WTC11 (cell line): ENCODE measurements around the gene ANO2. TPM values are rescaled to one million over a fixed set of nuclear protein-coding genes. Genes with fewer than 3 reads are reported as not detected.

Experiments
- ATAC-seq: fragments of 200-7000 bp; cut with Tn5 transposase; 2 replicates; pipeline ENCODE4 v1.10.0; 2021; ENCODE audit warnings: mild to moderate bottlenecking, moderate library complexity
- CTCF ChIA-PET: fragments of 300-600 bp; sonication (Branson Sonifier 250); formaldehyde crosslinking; loops from one replicate; lab custom pipeline; 2021; ENCODE audit warnings: antibody characterized with exemption; lab: Charles Lee
- POLR2A ChIA-PET: fragments of 350-600 bp; sonication (Branson Sonifier 250); formaldehyde crosslinking; loops from one replicate; lab custom pipeline; 2021; ENCODE audit warnings: antibody characterized with exemption; lab: Charles Lee
- DNase-seq: peaks from one replicate; pipeline ENCODE4 v3.0.0; 2021; ENCODE audit warnings: low spot score
- H3K27ac Mint-ChIP-seq: 2 replicates; pipeline ENCODE4 v1.8.0; 2021; ENCODE audit warnings: mixed read lengths
- H3K27me3 Mint-ChIP-seq: 2 replicates; pipeline ENCODE4 v1.8.0; 2021; ENCODE audit warnings: low read depth, mild to moderate bottlenecking, moderate library complexity, mixed read lengths
- H3K36me3 Mint-ChIP-seq: 2 replicates; pipeline ENCODE4 v1.8.0; 2021; ENCODE audit warnings: mixed read lengths
- H3K4me1 Mint-ChIP-seq: 2 replicates; pipeline ENCODE4 v1.8.0; 2022; ENCODE audit warnings: mixed read lengths
- H3K4me3 Mint-ChIP-seq: 2 replicates; pipeline ENCODE4 v1.8.0; 2021; ENCODE audit warnings: mild to moderate bottlenecking, moderate library complexity, mixed read lengths
- H3K9me3 Mint-ChIP-seq: 2 replicates; pipeline ENCODE4 v1.8.0; 2021; ENCODE audit warnings: mixed read lengths
- EMX1 ChIP-seq: fragments of 250-450 bp; sonication (Bioruptor Pico); IDR thresholded peaks from 2 replicates; pipeline ENCODE4 v1.8.0; 2021; ENCODE audit warnings: mild to moderate bottlenecking
- FOXJ3 ChIP-seq: sonication (generic); formaldehyde crosslinking; IDR thresholded peaks from 2 replicates; pipeline ENCODE4 v1.9.0; 2021; ENCODE audit warnings: missing genetic modification reagents, mild to moderate bottlenecking, borderline replicate concordance
- FOXK1 ChIP-seq: sonication (generic); formaldehyde crosslinking; IDR thresholded peaks from 2 replicates; pipeline ENCODE4 v1.8.0; 2022; ENCODE audit warnings: mild to moderate bottlenecking, moderate library complexity, missing genetic modification reagents
- GTF2I ChIP-seq: fragments of 250-450 bp; sonication (Bioruptor Pico); conservative IDR thresholded peaks from 2 replicates; pipeline ENCODE4 v1.4.0; 2021; ENCODE audit warnings: mild to moderate bottlenecking
- JAZF1 ChIP-seq: fragments of 250-450 bp; sonication (Bioruptor Pico); IDR thresholded peaks from 2 replicates; pipeline ENCODE4 v1.9.0; 2021; ENCODE audit warnings: moderate library complexity, mild to moderate bottlenecking, inconsistent platforms
- KAT7 ChIP-seq: sonication (generic); formaldehyde crosslinking; IDR thresholded peaks from 2 replicates; pipeline ENCODE4 v1.8.1; 2023; ENCODE audit warnings: missing genetic modification reagents, mild to moderate bottlenecking, borderline replicate concordance
- NR1H2 ChIP-seq: sonication (generic); formaldehyde crosslinking; IDR thresholded peaks from 2 replicates; pipeline ENCODE4 v1.9.0; 2021; ENCODE audit warnings: mild to moderate bottlenecking, moderate library complexity, missing genetic modification reagents
- OVOL2 ChIP-seq: fragments of 250-450 bp; sonication (Bioruptor Pico); IDR thresholded peaks from 2 replicates; pipeline ENCODE4 v1.9.0; 2021; ENCODE audit warnings: mild to moderate bottlenecking, borderline replicate concordance
- PRDM15 ChIP-seq: sonication (generic); formaldehyde crosslinking; IDR thresholded peaks from 2 replicates; pipeline ENCODE4 v1.8.0; 2022; ENCODE audit warnings: missing genetic modification reagents
- RELA ChIP-seq: sonication (generic); formaldehyde crosslinking; IDR thresholded peaks from 2 replicates; pipeline ENCODE4 v1.8.1; 2022; ENCODE audit warnings: missing genetic modification reagents, mild to moderate bottlenecking, borderline replicate concordance
- RORB ChIP-seq: fragments of 250-450 bp; sonication (Bioruptor Pico); IDR thresholded peaks from 2 replicates; pipeline ENCODE4 v1.9.0; 2021; ENCODE audit warnings: mild to moderate bottlenecking
- SOX15 ChIP-seq: fragments of 250-450 bp; sonication (Bioruptor Pico); IDR thresholded peaks from 2 replicates; pipeline ENCODE4 v1.9.0; 2021; ENCODE audit warnings: mild to moderate bottlenecking
- SP1 ChIP-seq: sonication (generic); formaldehyde crosslinking; conservative IDR thresholded peaks from 2 replicates; pipeline ENCODE4 v1.8.1; 2022; ENCODE audit warnings: missing genetic modification reagents
- TEAD1 ChIP-seq: sonication (generic); formaldehyde crosslinking; IDR thresholded peaks from 2 replicates; pipeline ENCODE4 v1.8.0; 2022; ENCODE audit warnings: mild to moderate bottlenecking, missing genetic modification reagents
- ZBTB21 ChIP-seq: sonication (generic); formaldehyde crosslinking; IDR thresholded peaks from 2 replicates; pipeline ENCODE4 v1.8.1; 2023; ENCODE audit warnings: mild to moderate bottlenecking, missing genetic modification reagents, borderline replicate concordance
- ZNF121 ChIP-seq: sonication (generic); formaldehyde crosslinking; IDR thresholded peaks from 2 replicates; pipeline ENCODE4 v1.8.0; 2023; ENCODE audit warnings: missing genetic modification reagents
- ZNF138 ChIP-seq: sonication (generic); formaldehyde crosslinking; conservative IDR thresholded peaks from 2 replicates; pipeline ENCODE4 v1.8.1; 2022; ENCODE audit warnings: mild to moderate bottlenecking, moderate library complexity, missing genetic modification reagents
- ZNF416 ChIP-seq: fragments of 250-450 bp; sonication (Bioruptor Pico); IDR thresholded peaks from 2 replicates; pipeline ENCODE4 v1.9.0; 2021; ENCODE audit warnings: mild to moderate bottlenecking, inconsistent platforms
- ZNF512 ChIP-seq: sonication (generic); formaldehyde crosslinking; IDR thresholded peaks from 2 replicates; pipeline ENCODE4 v1.8.1; 2022; ENCODE audit warnings: missing genetic modification reagents, borderline replicate concordance
- total RNA-seq: library from RNA; stranded (reverse); gene quantifications from 3 replicates; pipeline ENCODE4 v1.2.3, GENCODE V29; 2021
- TF ChIP-seq, protein P1 (sequence below): sonication (generic); formaldehyde crosslinking; IDR thresholded peaks from 2 replicates; pipeline ENCODE4 v1.8.1; 2023; ENCODE audit warnings: mild to moderate bottlenecking, moderate library complexity, missing genetic modification reagents
- TF ChIP-seq, protein P2 (sequence below): sonication (generic); formaldehyde crosslinking; IDR thresholded peaks from 2 replicates; pipeline ENCODE4 v1.8.0; 2022; ENCODE audit warnings: mild to moderate bottlenecking, missing genetic modification reagents
- TF ChIP-seq, protein P3 (sequence below): sonication (generic); formaldehyde crosslinking; IDR thresholded peaks from 2 replicates; pipeline ENCODE4 v1.8.1; 2022; ENCODE audit warnings: mild to moderate bottlenecking, moderate library complexity, missing genetic modification reagents

The ANO2 gene
- total RNA-seq, 1 experiment from 2014 or later: 2.8 TPM

- no peak for TF ChIP-seq KAT7
- TF ChIP-seq ZNF121: no peak
- TF ChIP-seq PRDM15 (CRISPR knock-in tag): no peak
- no peak for TF ChIP-seq ZNF138 (CRISPR knock-in tag)
- TF ChIP-seq TEAD1 (CRISPR knock-in tag): 0 out of 2 replicates have a peak, but pooled peaks have one; percentile 14
- TF ChIP-seq, protein P1, sequence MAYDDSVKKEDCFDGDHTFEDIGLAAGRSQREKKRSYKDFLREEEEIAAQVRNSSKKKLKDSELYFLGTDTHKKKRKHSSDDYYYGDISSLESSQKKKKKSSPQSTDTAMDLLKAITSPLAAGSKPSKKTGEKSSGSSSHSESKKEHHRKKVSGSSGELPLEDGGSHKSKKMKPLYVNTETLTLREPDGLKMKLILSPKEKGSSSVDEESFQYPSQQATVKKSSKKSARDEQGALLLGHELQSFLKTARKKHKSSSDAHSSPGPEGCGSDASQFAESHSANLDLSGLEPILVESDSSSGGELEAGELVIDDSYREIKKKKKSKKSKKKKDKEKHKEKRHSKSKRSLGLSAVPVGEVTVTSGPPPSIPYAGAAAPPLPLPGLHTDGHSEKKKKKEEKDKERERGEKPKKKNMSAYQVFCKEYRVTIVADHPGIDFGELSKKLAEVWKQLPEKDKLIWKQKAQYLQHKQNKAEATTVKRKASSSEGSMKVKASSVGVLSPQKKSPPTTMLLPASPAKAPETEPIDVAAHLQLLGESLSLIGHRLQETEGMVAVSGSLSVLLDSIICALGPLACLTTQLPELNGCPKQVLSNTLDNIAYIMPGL (CRISPR knock-in tag): peak; percentile 63
- no peak for TF ChIP-seq FOXJ3 (CRISPR knock-in tag)
- peak; percentile 25; the same call in 1 of the 2 replicates for TF ChIP-seq SP1 (CRISPR knock-in tag)
- TF ChIP-seq GTF2I (CRISPR knock-in tag): no peak
- TF ChIP-seq, protein P2, sequence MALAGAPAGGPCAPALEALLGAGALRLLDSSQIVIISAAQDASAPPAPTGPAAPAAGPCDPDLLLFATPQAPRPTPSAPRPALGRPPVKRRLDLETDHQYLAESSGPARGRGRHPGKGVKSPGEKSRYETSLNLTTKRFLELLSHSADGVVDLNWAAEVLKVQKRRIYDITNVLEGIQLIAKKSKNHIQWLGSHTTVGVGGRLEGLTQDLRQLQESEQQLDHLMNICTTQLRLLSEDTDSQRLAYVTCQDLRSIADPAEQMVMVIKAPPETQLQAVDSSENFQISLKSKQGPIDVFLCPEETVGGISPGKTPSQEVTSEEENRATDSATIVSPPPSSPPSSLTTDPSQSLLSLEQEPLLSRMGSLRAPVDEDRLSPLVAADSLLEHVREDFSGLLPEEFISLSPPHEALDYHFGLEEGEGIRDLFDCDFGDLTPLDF (CRISPR knock-in tag): no peak
- no peak for TF ChIP-seq ZBTB21 (CRISPR knock-in tag)
These were observed at the start of gene ANO2 (continued) for GRCh38 chr12:5945071-5946008.

- no peaks in the 10 kb centered on the region for H3K36me3 Mint-ChIP-seq
- TF ChIP-seq FOXK1 (no peak), SOX15 (CRISPR knock-in tag) (no peak), NR1H2 (no peak), ZNF416 (CRISPR knock-in tag) (no peak), EMX1 (CRISPR knock-in tag) (no peak), GTF2I (CRISPR knock-in tag) (no peak), OVOL2 (no peak), RORB (CRISPR knock-in tag) (no peak), RELA (CRISPR knock-in tag) (no peak), JAZF1 (CRISPR knock-in tag) (no peak), ZNF512 (CRISPR knock-in tag) (no peak)
- TF ChIP-seq, protein P3, sequence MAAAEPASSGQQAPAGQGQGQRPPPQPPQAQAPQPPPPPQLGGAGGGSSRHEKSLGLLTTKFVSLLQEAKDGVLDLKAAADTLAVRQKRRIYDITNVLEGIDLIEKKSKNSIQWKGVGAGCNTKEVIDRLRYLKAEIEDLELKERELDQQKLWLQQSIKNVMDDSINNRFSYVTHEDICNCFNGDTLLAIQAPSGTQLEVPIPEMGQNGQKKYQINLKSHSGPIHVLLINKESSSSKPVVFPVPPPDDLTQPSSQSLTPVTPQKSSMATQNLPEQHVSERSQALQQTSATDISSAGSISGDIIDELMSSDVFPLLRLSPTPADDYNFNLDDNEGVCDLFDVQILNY (CRISPR knock-in tag): no peak
- TF ChIP-seq, protein P1 (CRISPR knock-in tag): no peak
These were observed 44.6 kb upstream of the ANO2 start for GRCh38 chr12:5989621-5990020.

More at GRCh38 chr12:5989621-5990020, 44.6 kb upstream of the ANO2 start:
- Mint-ChIP-seq H3K4me1 (peaks cover 30% of the 10 kb centered on the region), H3K4me3 (no peak overlapping the region), H3K27me3 (no peaks in the 10 kb centered on the region; the same call in 1 of the 2 replicates), H3K9me3 (no peaks in the 10 kb centered on the region), H3K27ac (no peak overlapping the region)
- DNase-seq: no peak
- no peak for ATAC-seq
- ChIA-PET CTCF (interaction anchor here (0.8 to 11.6 kb wide), 19 partner anchors 10 to 294 kb away, joined by 3 to 566 read pairs (median 15); partner anchors contain the start of genes ANO2 and CD9), POLR2A (interaction anchor here (0.5 to 1.7 kb wide), 2 partner anchors 23 to 48 kb away, joined by 3 to 6 read pairs; no protein-coding TSS in a partner anchor)
